ENCODE results near the gene ALDH16A1. TPM values are rescaled to one million over a fixed set of nuclear protein-coding genes. Genes with fewer than 3 reads are reported as not detected.

ALDH16A1 gene
- total and polyA plus RNA-seq, 10 of the 15 experiments (the other 5 are each of a cell fraction or from before 2014, with no cell fraction given), result 1.7 to 49.3 (median 18.1) TPM

DNA sequence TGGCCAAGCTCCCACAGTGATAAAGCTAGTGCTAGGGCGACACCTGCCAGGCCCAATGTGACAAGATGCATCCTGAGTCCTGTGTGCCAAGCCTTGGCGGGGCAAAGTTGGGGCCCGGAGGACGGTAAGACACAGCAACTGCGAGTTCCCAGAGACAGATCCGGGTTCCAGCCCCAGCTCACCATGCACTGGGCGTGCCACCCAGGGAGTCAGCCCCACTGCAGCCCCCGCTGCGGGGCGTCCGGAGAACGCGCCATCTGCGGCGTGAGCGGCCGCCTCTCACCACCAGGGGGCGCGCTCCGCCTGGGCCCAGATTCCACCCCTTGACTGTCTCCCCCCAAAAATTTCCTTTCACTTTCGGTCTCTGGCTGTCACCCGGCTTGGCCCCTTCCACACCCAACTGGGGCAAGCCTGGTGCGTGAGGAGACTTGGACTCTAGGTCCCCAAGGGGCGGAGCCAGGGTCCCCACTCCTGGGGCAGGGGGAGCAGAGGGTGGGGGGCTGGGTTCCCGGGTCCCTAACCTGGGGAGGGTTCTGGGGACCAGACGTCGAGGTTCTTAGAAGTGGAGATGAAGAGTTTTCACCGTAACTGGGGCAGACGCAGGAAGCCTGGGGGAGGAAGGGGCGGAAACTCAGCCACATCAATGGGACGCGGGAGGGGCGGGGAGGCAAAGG, 21.0 kb downstream of the ALDH16A1 start, which contains the start of gene FLT3LG (continued):
- TF ChIP-seq, protein P1, sequence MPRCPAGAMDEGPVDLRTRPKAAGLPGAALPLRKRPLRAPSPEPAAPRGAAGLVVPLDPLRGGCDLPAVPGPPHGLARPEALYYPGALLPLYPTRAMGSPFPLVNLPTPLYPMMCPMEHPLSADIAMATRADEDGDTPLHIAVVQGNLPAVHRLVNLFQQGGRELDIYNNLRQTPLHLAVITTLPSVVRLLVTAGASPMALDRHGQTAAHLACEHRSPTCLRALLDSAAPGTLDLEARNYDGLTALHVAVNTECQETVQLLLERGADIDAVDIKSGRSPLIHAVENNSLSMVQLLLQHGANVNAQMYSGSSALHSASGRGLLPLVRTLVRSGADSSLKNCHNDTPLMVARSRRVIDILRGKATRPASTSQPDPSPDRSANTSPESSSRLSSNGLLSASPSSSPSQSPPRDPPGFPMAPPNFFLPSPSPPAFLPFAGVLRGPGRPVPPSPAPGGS (IDR thresholded peaks at IDR 0.05; ENCODE audit: borderline replicate concordance, insufficient read depth, low read depth, low read length, poor library complexity, severe bottlenecking), result no peak
- TF ChIP-seq STAT1 (conservative IDR thresholded peaks at IDR 0.05), result 0 out of 2 replicates have a peak, but pooled peaks have one; percentile 63
- TF ChIP-seq SMAD1 (IDR thresholded peaks at IDR 0.05; ENCODE audit: low read depth, partially characterized antibody), result no peak
- TF ChIP-seq CEBPB (IDR thresholded peaks at IDR 0.05; ENCODE audit: borderline replicate concordance in 1 of 2, low read depth in 2 of 2, low read length in 2 of 2), result no peak
- no peak for TF ChIP-seq SPI1 (IDR thresholded peaks at IDR 0.05; ENCODE audit: borderline replicate concordance, insufficient read depth, low read depth, low read length)
- TF ChIP-seq TCF3 (IDR thresholded peaks at IDR 0.05; ENCODE audit: borderline replicate concordance, insufficient read depth, low read depth, low read length), result 0 out of 2 replicates have a peak, but pooled peaks have one; percentile 33
- TF ChIP-seq STAT3 (IDR thresholded peaks at IDR 0.05; ENCODE audit: low read depth, low read length), result no peak
- TF ChIP-seq, protein P2, sequence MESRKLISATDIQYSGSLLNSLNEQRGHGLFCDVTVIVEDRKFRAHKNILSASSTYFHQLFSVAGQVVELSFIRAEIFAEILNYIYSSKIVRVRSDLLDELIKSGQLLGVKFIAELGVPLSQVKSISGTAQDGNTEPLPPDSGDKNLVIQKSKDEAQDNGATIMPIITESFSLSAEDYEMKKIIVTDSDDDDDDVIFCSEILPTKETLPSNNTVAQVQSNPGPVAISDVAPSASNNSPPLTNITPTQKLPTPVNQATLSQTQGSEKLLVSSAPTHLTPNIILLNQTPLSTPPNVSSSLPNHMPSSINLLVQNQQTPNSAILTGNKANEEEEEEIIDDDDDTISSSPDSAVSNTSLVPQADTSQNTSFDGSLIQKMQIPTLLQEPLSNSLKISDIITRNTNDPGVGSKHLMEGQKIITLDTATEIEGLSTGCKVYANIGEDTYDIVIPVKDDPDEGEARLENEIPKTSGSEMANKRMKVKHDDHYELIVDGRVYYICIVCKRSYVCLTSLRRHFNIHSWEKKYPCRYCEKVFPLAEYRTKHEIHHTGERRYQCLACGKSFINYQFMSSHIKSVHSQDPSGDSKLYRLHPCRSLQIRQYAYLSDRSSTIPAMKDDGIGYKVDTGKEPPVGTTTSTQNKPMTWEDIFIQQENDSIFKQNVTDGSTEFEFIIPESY (IDR thresholded peaks at IDR 0.05), result no peak
- TF ChIP-seq, protein P3, sequence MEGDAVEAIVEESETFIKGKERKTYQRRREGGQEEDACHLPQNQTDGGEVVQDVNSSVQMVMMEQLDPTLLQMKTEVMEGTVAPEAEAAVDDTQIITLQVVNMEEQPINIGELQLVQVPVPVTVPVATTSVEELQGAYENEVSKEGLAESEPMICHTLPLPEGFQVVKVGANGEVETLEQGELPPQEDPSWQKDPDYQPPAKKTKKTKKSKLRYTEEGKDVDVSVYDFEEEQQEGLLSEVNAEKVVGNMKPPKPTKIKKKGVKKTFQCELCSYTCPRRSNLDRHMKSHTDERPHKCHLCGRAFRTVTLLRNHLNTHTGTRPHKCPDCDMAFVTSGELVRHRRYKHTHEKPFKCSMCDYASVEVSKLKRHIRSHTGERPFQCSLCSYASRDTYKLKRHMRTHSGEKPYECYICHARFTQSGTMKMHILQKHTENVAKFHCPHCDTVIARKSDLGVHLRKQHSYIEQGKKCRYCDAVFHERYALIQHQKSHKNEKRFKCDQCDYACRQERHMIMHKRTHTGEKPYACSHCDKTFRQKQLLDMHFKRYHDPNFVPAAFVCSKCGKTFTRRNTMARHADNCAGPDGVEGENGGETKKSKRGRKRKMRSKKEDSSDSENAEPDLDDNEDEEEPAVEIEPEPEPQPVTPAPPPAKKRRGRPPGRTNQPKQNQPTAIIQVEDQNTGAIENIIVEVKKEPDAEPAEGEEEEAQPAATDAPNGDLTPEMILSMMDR (IDR thresholded peaks at IDR 0.05 in 2 of 3, conservative IDR thresholded peaks at IDR 0.05 in 1 of 3; ENCODE audit: control insufficient read depth in 2 of 3, extremely low read depth in 1 of 3, insufficient read depth in 1 of 3, low read depth in 3 of 3, low read length in 3 of 3), result peak; percentile 91 to 97 (median 94)
- no peak for TF ChIP-seq ZNF24 (IDR thresholded peaks at IDR 0.05)
- TF ChIP-seq YY1 (IDR thresholded peaks at IDR 0.05; ENCODE audit: low read depth, low read length), result peak; percentile 86
- peak; percentile 72 for TF ChIP-seq SMC3 (IDR thresholded peaks at IDR 0.05; ENCODE audit: borderline replicate concordance, low read length)
- TF ChIP-seq, protein P4, sequence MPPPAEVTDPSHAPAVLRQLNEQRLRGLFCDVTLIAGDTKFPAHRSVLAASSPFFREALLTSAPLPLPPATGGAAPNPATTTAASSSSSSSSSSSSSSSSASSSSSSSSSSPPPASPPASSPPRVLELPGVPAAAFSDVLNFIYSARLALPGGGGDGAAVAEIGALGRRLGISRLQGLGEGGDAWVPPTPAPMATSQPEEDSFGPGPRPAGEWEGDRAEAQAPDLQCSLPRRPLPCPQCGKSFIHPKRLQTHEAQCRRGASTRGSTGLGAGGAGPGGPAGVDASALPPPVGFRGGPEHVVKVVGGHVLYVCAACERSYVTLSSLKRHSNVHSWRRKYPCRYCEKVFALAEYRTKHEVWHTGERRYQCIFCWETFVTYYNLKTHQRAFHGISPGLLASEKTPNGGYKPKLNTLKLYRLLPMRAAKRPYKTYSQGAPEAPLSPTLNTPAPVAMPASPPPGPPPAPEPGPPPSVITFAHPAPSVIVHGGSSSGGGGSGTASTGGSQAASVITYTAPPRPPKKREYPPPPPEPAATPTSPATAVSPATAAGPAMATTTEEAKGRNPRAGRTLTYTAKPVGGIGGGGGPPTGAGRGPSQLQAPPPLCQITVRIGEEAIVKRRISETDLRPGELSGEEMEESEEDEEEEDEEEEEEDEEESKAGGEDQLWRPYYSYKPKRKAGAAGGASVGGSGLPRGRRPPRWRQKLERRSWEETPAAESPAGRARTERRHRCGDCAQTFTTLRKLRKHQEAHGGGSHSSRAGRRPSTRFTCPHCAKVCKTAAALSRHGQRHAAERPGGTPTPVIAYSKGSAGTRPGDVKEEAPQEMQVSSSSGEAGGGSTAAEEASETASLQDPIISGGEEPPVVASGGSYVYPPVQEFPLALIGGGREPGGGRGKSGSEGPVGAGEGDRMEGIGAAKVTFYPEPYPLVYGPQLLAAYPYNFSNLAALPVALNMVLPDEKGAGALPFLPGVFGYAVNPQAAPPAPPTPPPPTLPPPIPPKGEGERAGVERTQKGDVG (CRISPR knock-in tag; IDR thresholded peaks at IDR 0.05), result no peak
- TF ChIP-seq DPF2 (IDR thresholded peaks at IDR 0.05), result peak; percentile 66
- TF ChIP-seq, protein P5, sequence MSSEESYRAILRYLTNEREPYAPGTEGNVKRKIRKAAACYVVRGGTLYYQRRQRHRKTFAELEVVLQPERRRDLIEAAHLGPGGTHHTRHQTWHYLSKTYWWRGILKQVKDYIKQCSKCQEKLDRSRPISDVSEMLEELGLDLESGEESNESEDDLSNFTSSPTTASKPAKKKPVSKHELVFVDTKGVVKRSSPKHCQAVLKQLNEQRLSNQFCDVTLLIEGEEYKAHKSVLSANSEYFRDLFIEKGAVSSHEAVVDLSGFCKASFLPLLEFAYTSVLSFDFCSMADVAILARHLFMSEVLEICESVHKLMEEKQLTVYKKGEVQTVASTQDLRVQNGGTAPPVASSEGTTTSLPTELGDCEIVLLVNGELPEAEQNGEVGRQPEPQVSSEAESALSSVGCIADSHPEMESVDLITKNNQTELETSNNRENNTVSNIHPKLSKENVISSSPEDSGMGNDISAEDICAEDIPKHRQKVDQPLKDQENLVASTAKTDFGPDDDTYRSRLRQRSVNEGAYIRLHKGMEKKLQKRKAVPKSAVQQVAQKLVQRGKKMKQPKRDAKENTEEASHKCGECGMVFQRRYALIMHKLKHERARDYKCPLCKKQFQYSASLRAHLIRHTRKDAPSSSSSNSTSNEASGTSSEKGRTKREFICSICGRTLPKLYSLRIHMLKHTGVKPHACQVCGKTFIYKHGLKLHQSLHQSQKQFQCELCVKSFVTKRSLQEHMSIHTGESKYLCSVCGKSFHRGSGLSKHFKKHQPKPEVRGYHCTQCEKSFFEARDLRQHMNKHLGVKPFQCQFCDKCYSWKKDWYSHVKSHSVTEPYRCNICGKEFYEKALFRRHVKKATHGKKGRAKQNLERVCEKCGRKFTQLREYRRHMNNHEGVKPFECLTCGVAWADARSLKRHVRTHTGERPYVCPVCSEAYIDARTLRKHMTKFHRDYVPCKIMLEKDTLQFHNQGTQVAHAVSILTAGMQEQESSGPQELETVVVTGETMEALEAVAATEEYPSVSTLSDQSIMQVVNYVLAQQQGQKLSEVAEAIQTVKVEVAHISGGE (CRISPR knock-in tag; IDR thresholded peaks at IDR 0.05), result no peak

Measured in GM12878 (cell line).